Stimulated activated CD8-positive, alpha-beta memory T cell treated with anti-CD3 and anti-CD28 coated beads, Interleukin-2, amount 100 ng/mL, for 1 hour (primary cell): ENCODE results near the gene NDUFB7.
A peak's percentile ranks its signal among the peaks of the same experiment; 100 is the strongest.
"Not testable (repeated sequence)": the region's sequence is repeated elsewhere in the genome, so short reads cannot be mapped to it uniquely, and the experiment has no call there.

Experiments used
- DNase-seq, 2 donors: peaks; one replicate each; pipeline ENCODE4 v3.0.0-alpha.2; 2020; ENCODE audit warnings: low read depth in 2 of 2

Gene NDUFB7

GRCh38 chr19:14553042-14553938, 18.6 kb downstream of the NDUFB7 start:
- no peak for DNase-seq

GRCh38 chr19:14552006-14552360, 19.9 kb downstream of the NDUFB7 start:
- not testable (repeated sequence) for DNase-seq

DNA sequence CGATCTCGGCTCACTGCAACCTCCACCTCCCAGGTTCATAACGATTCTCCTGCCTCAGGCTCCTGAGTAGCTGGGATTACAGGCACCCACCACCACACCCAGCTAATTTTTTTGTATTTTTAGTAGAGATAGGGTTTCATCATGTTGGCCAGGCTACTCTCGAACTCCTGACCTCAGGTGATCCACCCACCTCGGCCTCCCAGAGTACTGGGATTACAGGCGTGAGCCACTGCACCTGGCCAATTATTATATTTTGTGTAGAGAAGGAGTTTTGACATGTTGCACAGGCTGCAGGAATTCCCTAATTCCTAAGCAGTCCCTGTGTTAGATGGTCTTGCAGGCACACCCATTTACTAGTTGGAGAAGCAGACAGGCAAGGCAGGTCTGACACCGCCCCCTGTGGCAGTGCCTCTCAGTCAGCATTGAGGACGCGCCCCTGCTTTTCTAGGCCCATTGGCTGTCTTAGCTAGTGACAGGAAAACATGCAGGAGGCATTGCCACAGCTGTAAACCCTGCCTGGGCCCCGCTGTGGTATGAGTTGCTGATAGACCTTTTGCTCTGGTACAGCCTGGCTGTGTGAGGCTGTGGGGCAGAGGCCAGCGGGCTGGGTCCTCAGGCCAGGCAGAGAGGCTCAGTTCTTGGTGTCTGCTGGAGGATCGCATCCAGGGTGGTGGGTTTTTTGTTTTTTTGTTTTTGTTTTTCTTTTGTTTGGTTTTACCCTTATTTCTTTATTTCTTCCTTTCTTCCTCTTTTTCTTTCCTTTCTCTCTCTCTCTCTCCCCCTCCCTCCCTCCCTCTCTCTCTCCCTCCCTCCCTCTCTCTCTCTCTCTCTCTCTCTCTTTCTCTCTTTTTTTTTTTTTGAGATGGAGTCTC, 20.5 kb downstream of the NDUFB7 start:
- peak; percentile 61 to 69 for DNase-seq

GRCh38 chr19:14550201-14550754, 21.6 kb downstream of the NDUFB7 start:
- no peak for DNase-seq

GRCh38 chr19:14545716-14546082, 26.2 kb downstream of the NDUFB7 start:
- no peak for DNase-seq

DNA sequence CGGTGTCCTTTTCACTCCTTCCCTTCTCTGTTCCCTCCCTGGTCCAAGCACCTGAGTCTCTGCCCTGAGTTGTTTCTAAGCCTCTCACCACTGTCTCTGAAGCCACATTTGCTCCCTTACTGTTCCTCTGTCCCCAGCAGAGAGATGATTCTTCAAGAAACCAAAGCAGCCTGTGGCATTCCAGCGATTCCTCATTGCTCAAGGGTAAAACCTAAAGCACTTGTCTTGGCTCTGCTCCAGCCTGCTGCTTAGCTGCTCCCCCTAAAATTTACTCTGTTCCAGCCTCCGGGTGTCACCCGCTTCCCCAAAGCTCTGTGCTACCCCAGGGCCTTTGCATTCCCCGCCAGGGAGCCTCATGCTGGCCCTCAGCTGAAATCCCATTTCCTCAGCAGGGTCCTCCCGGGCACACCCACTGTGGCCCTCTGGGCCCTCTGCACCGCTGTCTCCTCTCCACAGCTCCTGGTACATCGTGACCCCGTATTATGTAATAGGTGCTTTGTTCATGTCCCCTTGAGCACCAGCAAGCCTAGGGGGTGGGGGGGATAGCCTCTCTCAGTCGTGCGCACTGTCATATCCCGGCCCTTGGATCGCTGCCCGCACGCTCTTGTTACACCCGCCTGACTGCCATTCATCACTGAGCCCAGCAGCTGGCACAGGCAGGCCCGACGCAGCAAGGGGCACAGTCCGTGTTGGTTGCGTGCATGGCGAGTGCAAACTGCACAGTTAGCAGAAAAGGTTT, 26.7 kb downstream of the NDUFB7 start:
- DNase-seq: no peak

DNA sequence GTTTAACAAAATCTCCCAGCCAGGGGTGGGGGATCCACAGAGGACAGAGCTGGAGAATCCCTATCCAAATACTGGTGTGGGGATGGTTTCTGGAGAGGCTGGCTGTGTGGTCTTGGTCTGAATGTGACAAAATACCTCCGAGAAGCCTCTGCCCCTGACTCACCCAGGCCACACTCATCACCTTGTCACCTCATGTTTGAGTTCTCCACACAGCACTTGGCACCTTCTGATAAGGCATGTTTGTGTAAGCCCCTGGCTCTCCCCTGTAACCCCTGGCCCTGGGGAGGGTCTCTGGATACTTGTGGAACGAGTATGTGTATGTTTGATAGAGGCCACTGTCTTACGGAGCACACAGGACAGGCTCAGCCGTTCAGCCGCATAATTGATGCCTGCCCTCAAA, 27.8 kb downstream of the NDUFB7 start:
- no peak for DNase-seq

GRCh38 chr19:14542711-14543328, 29.0 kb downstream of the NDUFB7 start:
- no peak for DNase-seq

GRCh38 chr19:14541979-14542378, 29.9 kb downstream of the NDUFB7 start:
- not testable (repeated sequence) for DNase-seq

DNA sequence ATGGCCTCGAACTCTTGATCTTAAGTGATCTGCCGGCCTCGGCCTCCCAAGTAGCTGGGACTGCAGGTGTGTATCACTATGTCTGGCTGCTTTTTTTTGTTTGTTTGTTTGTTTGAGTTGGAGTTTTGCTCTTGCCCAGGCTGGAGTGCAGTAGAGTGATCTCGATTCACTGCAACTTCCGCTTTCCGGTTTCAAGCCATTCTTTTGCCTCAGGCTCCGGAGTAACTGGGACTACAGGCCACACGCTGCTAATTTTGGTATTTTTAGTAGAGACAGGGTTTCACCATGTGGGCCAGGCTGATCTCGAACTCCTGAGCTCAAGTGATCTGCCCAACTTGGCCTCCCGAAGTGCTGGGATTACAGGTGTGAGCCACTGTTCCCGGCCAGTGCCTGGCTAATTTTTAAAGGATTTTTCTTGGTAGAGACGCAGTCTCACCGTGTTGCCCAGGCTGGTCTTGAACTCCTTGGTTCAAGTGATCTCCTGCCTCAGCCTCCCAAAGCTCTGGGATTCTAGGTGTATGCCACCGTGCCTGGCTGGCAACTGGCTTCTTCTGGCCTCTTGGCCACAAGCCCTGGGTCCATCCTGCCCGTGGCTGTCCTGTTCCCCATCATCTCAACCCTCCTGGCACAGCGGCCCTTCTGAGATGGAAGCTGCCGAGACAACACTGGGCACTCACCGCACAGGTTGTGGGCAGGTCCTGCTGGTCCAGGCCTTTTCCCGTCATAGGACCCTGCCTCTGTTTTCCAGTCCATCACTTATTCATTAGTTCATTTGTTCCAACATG, 30.9 kb downstream of the NDUFB7 start:
- DNase-seq: no peak

- DNase-seq: no peak
Measured at GRCh38 chr19:14536926-14537692, 34.8 kb downstream of the NDUFB7 start.

GRCh38 chr19:14533450-14533849, 38.4 kb downstream of the NDUFB7 start:
- DNase-seq: no peak

GRCh38 chr19:14530506-14530905, 41.4 kb downstream of the NDUFB7 start:
- DNase-seq: no peak

GRCh38 chr19:14530005-14530348, 41.9 kb downstream of the NDUFB7 start:
- DNase-seq: no peak

GRCh38 chr19:14529254-14530004, 42.4 kb downstream of the NDUFB7 start, which contains the start of gene TECR:
Gene TECR (plus strand): TSS chr19:14529594. CDS start chr19:14529697, 103 bp downstream.
- DNase-seq: peak; percentile 98 to 100

DNA sequence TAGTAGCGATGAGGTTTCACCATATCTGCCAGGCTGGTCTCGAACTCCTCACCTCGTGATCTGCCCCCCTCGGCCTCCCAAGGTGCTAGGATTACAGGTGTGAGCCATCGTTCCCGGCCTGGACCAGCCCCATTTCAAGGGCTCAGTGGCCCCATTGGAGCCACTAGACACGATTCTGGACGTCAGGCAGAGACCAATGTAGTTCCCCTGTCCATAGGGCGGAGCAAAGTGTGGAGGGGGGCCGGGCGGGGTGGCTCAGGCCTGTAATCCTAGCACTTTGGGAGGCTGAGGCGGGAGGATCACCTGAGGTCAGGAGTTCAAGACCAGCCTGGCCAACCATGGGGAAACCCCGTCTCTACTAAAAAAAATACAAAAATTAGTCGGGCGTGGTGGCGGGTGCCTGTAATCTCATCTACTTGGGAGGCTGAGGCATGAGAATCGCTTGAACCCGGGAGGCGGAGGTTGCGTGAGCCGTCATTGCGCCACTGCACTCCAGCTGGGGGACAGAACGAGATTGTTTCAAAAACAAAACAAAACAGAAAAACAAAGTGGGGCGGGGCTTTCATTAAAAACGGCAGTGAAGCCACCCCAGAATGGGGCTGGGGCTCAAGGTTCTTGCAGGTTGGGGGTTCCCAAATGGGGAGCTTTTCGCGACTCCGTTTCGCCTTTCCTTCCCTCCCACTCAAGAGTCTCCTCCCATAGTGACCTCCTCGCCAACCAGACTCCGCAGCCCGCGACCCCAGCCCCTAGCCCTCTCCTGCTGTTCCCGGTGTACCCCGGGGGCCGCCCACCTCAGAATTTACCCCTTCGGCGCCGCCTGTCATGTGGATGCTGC, 43.2 kb downstream of the NDUFB7 start:
- no peak for DNase-seq

DNA sequence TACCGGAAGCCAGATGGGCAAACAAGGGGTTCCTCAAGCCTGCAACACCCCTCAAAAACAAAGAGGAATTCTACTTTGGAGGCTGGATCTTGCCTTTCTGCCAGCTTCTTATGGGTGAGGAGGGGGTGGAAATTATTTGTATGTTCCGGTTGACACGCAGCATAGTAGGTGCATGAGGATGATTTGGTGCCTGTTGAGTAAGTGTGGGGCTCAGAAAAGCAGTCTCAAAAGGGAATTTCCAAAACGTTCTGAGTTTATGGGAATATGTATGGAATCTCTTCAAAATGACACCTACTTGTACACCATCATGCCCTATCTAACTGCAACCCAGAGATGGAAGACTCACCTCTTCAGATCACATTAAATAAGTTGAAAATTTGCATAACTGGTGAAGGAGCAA, 45.4 kb downstream of the NDUFB7 start:
- DNase-seq: no peak

DNA sequence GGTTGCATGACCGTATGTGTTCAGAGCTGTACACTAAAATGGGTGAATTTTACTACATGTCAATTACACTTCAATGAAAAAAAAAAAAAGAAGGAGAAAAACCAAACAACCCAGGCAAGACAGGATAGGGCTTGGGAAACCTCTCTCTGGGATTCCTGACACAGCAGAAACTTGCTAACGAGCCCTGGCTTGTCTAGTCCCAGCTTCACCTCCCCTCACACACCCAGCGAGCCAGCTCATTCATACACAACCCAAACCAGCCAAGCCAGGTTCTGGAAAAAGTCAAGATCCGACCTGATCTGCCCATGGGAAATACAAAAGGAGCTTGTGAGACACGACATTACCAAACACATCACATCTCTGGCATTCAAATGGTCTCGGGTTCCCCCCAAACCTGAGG, 46.1 kb downstream of the NDUFB7 start:
- no peak for DNase-seq
